ENCODE data around the gene NACC1.

DNA sequence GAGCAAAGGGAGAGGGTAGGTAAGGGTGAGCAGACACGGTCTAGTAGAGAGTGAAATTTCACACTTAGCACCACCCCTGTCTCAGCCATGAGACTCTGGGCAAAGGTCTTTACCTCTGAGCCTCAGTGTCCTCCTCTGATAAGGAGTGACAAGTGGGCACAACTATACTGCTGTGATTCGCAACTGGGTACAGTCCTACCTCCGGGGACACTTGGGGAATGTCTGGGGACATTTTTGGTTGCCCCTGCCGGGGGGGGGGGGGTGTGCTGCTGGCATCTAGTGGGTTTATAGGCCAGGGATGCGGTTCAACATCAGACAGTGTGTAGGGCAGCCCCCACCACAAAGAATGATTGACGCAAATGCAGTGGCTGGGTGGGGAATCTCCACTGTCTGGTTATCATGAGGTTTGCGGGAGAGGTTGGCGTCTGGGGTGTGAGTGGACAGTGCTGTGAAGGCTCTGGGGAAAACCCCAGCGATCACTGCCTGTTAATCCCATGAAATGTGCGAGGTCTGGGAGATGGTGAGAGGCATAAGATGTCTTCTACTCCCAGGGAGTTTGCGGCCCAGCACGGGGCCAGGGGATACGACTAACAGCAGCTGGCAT, 4.3 kb downstream of the NACC1 start:
- no peak for TF ChIP-seq POLR2A (IDR thresholded peaks at IDR 0.05; ENCODE audit: low read length)
- TF ChIP-seq GATA1 (IDR thresholded peaks at IDR 0.05; ENCODE audit: low read depth, low read length), result no peak
